Measurements from ENCODE around the gene GDPD5.

The GDPD5 gene

DNA sequence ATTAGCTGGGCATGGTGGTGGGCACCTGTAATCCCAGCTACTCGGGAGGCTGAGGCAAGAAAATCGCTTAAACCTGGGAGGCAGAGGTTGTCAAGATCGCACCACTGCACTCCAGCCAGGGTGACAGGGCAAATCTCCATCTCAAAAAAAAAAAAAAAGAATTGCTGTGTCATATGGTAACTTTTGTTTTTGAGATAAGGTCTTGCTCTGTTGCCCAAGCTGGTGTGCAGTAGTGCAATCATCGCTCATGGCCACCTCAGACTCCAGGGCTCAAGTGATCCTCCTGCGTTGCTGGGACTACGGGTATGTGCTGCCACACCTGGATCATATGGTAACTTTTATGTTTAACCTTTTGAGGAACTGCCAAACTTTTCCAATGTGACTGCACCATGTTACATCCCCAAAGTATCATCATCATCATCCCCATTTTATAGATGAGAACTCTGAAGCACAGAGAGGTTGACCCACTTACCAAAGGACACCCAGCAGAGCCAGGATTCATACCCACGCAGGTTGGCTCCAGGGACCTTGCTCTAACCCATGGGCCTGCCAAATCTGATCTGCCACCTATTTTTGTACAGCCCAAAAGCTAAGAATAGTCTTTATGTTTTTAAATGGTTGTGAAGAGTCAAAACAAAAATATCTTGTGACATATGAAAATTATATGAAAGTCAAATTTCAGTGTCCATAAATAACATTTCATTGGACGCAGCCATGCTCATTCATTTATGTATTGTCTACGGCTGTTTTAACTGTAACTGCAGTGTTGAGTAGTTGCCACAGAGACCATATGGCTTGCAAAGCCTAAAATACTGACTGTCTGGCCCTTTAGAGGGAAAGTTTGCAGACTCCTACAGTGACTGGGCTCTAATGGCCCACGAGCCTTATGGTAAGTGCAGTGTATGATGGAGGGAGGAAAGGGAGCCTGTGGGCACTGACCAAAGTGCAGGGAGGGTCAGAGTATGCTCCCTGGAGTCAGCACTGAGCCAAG lies 45.3 kb downstream of the GDPD5 start:
- Histone ChIP-seq H3K36me3 (ENCODE audit: control insufficient read depth, insufficient read depth, low read length) (no peaks in the 10 kb centered on the region), H3K9me3 (ENCODE audit: control insufficient read depth, low read length) (no peaks in the 10 kb centered on the region), H3K4me1 (ENCODE audit: control insufficient read depth, insufficient read depth, low read length, poor library complexity, severe bottlenecking) (peaks cover 7% of the 10 kb centered on the region), H3K27ac (ENCODE audit: insufficient read depth, low read length, poor library complexity, severe bottlenecking) (no peak overlapping the region), H3K4me3 (ENCODE audit: insufficient read depth, low read depth, low read length, poor library complexity, severe bottlenecking) (no peak overlapping the region), H3K27me3 (replicated peaks; ENCODE audit: control insufficient read depth, insufficient read depth, low read length, poor library complexity, severe bottlenecking) (no peaks in the 10 kb centered on the region)
- no peak for DNase-seq

GRCh38 chr11:75479597-75480145 lies 46.1 kb downstream of the GDPD5 start:
- Histone ChIP-seq H3K4me1 (ENCODE audit: control insufficient read depth, insufficient read depth, low read length, poor library complexity, severe bottlenecking) (peaks cover 12% of the 10 kb centered on the region), H3K27me3 (replicated peaks; ENCODE audit: control insufficient read depth, insufficient read depth, low read length, poor library complexity, severe bottlenecking) (no peaks in the 10 kb centered on the region), H3K27ac (ENCODE audit: insufficient read depth, low read length, poor library complexity, severe bottlenecking) (no peak overlapping the region), H3K9me3 (ENCODE audit: control insufficient read depth, low read length) (no peaks in the 10 kb centered on the region), H3K4me3 (ENCODE audit: insufficient read depth, low read depth, low read length, poor library complexity, severe bottlenecking) (no peak overlapping the region), H3K36me3 (ENCODE audit: control insufficient read depth, insufficient read depth, low read length) (no peaks in the 10 kb centered on the region)
- no peak for DNase-seq

DNA sequence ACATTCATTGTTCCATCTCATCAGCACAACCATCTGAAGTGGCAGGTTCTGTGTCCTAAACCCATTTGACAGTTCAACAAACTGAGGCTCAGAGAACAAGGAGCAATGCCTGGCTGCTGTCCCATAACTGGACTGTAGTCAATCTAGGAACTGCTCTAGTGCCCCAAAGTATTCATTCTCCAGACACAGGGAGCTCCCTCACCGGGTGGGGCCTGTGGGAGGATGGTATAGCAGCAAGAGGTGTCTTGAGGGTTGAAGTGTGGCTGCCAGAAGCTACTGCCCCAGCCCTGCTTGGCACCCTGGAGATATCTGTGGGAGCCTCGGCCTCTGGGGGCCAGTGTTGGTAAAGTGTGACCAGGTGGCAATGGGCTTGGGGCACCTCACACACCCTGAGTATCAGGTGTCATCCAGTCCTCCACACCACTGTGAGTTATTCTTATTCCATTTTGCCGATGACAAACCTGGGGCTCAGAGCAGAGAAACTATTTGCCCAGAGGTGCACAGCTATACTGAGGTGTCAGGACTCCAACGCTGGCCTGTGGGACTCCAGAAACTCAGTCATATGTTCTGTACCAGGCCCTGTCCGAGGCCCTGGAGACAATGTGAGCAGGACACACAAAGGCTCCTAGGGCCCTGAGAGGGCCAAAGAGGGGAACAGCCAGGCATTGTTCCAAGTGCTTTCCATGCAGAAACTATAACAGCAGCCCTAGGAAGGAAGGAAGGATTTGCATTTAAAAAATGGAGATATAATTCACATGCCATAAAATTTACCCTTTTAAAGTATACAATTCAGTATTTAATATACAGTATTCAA lies 46.8 kb downstream of the GDPD5 start:
- no peaks in the 10 kb centered on the region for H3K9me3 ChIP-seq (ENCODE audit: control insufficient read depth, low read length)
- H3K4me1 ChIP-seq (ENCODE audit: control insufficient read depth, insufficient read depth, low read length, poor library complexity, severe bottlenecking) = peaks cover 12% of the 10 kb centered on the region
- DNase-seq = no peak
- peaks cover 4% of the 10 kb centered on the region for H3K36me3 ChIP-seq (ENCODE audit: control insufficient read depth, insufficient read depth, low read length)
- H3K27ac ChIP-seq (ENCODE audit: insufficient read depth, low read length, poor library complexity, severe bottlenecking) = no peak overlapping the region
- H3K27me3 ChIP-seq (replicated peaks; ENCODE audit: control insufficient read depth, insufficient read depth, low read length, poor library complexity, severe bottlenecking) = no peaks in the 10 kb centered on the region
- H3K4me3 ChIP-seq (ENCODE audit: insufficient read depth, low read depth, low read length, poor library complexity, severe bottlenecking) = no peak overlapping the region

DNA sequence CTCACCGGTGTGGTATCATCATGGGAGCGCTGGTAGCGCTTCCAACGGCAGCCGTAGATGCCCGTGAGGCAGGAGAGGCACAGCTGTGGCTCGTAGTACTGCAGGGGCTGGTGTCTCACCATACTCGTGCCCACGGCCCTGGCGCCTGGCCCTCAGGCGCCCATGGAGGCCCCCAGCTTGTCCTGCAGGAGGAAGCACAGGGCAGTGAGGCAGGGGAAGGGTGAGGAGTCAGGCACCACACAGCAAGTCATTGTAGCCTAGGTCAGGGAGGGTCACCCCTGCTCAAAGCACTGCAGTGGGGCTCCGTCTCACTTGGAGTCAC lies 48.2 kb downstream of the GDPD5 start:
- H3K27ac ChIP-seq (ENCODE audit: insufficient read depth, low read length, poor library complexity, severe bottlenecking) = no peak overlapping the region
- no peak for DNase-seq
- no peaks in the 10 kb centered on the region for H3K9me3 ChIP-seq (ENCODE audit: control insufficient read depth, low read length)
- H3K27me3 ChIP-seq (replicated peaks; ENCODE audit: control insufficient read depth, insufficient read depth, low read length, poor library complexity, severe bottlenecking) = no peaks in the 10 kb centered on the region
- peaks cover 12% of the 10 kb centered on the region for H3K4me1 ChIP-seq (ENCODE audit: control insufficient read depth, insufficient read depth, low read length, poor library complexity, severe bottlenecking)
- peaks cover 6% of the 10 kb centered on the region for H3K36me3 ChIP-seq (ENCODE audit: control insufficient read depth, insufficient read depth, low read length)
- no peak overlapping the region for H3K4me3 ChIP-seq (ENCODE audit: insufficient read depth, low read depth, low read length, poor library complexity, severe bottlenecking)

DNA sequence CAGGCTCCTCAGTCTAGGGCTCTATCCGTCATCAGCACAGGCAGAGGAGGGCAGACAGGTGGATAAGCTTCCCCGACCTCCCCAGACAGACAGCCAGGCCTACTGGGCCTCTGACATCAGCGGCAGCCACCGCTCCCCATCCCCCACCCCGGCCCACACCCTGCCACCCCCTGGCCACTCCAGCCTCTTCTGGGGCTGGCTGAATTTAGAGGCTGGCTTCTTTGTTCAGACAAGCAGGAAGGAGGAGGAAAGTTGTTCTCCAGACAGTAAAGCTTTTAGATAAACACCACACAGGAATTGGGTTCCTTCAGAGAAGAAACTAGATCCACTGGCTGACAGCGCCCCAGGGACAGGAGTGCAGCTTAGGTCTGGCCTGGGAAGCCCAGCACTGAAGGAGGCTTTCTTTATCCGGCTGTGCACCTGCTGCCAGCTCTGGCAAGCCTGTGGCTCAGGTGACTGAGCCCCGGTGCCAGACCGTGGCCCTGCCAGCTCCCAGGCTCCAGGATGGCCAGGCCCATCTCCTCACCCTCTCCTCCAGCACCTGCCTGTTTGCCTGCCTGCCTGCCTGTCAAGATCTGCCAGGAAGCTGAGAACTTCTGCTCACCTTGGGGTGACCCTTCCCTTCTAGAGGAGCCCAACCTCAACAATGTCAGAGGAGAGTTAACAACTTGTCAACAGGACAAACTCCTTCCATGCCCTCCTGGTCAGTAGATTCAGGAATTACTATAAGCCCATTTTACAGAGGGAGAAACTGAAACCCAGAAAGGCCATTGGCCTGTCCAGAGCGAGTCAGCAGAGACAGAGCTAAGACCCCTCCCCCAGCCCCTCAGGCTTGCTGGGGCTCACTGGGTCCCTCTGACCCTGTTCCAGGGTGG lies 48.8 kb downstream of the GDPD5 start:
- Histone ChIP-seq H3K4me3 (ENCODE audit: insufficient read depth, low read depth, low read length, poor library complexity, severe bottlenecking) (no peak overlapping the region), H3K27ac (ENCODE audit: insufficient read depth, low read length, poor library complexity, severe bottlenecking) (no peak overlapping the region), H3K4me1 (ENCODE audit: control insufficient read depth, insufficient read depth, low read length, poor library complexity, severe bottlenecking) (peaks cover 12% of the 10 kb centered on the region), H3K27me3 (replicated peaks; ENCODE audit: control insufficient read depth, insufficient read depth, low read length, poor library complexity, severe bottlenecking) (no peaks in the 10 kb centered on the region), H3K9me3 (ENCODE audit: control insufficient read depth, low read length) (no peaks in the 10 kb centered on the region), H3K36me3 (ENCODE audit: control insufficient read depth, insufficient read depth, low read length) (peaks cover 12% of the 10 kb centered on the region)
- DNase-seq = no peak

- Histone ChIP-seq H3K4me1 (ENCODE audit: control insufficient read depth, insufficient read depth, low read length, poor library complexity, severe bottlenecking) (peaks cover 12% of the 10 kb centered on the region), H3K4me3 (ENCODE audit: insufficient read depth, low read depth, low read length, poor library complexity, severe bottlenecking) (no peak overlapping the region), H3K27me3 (replicated peaks; ENCODE audit: control insufficient read depth, insufficient read depth, low read length, poor library complexity, severe bottlenecking) (no peaks in the 10 kb centered on the region), H3K9me3 (ENCODE audit: control insufficient read depth, low read length) (no peaks in the 10 kb centered on the region), H3K36me3 (ENCODE audit: control insufficient read depth, insufficient read depth, low read length) (peaks cover 13% of the 10 kb centered on the region), H3K27ac (ENCODE audit: insufficient read depth, low read length, poor library complexity, severe bottlenecking) (no peak overlapping the region)
- no peak for DNase-seq
These were observed 49.7 kb downstream of the GDPD5 start for GRCh38 chr11:75475767-75476650.

- DNase-seq = peak; percentile 17 to 40 (median 22)
- Histone ChIP-seq H3K9me3 (ENCODE audit: control insufficient read depth, low read length) (no peaks in the 10 kb centered on the region), H3K27me3 (replicated peaks; ENCODE audit: control insufficient read depth, insufficient read depth, low read length, poor library complexity, severe bottlenecking) (no peaks in the 10 kb centered on the region), H3K4me1 (ENCODE audit: control insufficient read depth, insufficient read depth, low read length, poor library complexity, severe bottlenecking) (peaks cover 12% of the 10 kb centered on the region), H3K4me3 (ENCODE audit: insufficient read depth, low read depth, low read length, poor library complexity, severe bottlenecking) (no peak overlapping the region), H3K27ac (ENCODE audit: insufficient read depth, low read length, poor library complexity, severe bottlenecking) (no peak overlapping the region), H3K36me3 (ENCODE audit: control insufficient read depth, insufficient read depth, low read length) (peaks cover 13% of the 10 kb centered on the region)
These were observed 50.6 kb downstream of the GDPD5 start for GRCh38 chr11:75474878-75475766.

- Histone ChIP-seq H3K4me3 (ENCODE audit: insufficient read depth, low read depth, low read length, poor library complexity, severe bottlenecking) (no peak overlapping the region), H3K36me3 (ENCODE audit: control insufficient read depth, insufficient read depth, low read length) (peaks cover 14% of the 10 kb centered on the region), H3K4me1 (ENCODE audit: control insufficient read depth, insufficient read depth, low read length, poor library complexity, severe bottlenecking) (peaks cover 12% of the 10 kb centered on the region), H3K27ac (ENCODE audit: insufficient read depth, low read length, poor library complexity, severe bottlenecking) (no peak overlapping the region), H3K27me3 (replicated peaks; ENCODE audit: control insufficient read depth, insufficient read depth, low read length, poor library complexity, severe bottlenecking) (no peaks in the 10 kb centered on the region), H3K9me3 (ENCODE audit: control insufficient read depth, low read length) (no peaks in the 10 kb centered on the region)
- no peak for DNase-seq
These were observed 51.5 kb downstream of the GDPD5 start for GRCh38 chr11:75474240-75474639.
